Hepatocyte (in vitro differentiated cells): ENCODE results near the gene RUSF1.

Experiments
- EZH2 ChIP-seq: fragments of 200-600 bp; sonication (generic); IDR thresholded peaks from 2 replicates; pipeline ENCODE4 v1.6.1; 2016; ENCODE audit warnings: antibody characterized with exemption, mild to moderate bottlenecking, borderline replicate concordance
- TF ChIP-seq, protein P1 (sequence below): fragments of 200-600 bp; sonication (generic); IDR thresholded peaks from 2 replicates; pipeline ENCODE4 v1.5.1; 2016; ENCODE audit warnings: antibody characterized with exemption, mild to moderate bottlenecking; ENCODE audit not compliant: poor library complexity

DNA sequence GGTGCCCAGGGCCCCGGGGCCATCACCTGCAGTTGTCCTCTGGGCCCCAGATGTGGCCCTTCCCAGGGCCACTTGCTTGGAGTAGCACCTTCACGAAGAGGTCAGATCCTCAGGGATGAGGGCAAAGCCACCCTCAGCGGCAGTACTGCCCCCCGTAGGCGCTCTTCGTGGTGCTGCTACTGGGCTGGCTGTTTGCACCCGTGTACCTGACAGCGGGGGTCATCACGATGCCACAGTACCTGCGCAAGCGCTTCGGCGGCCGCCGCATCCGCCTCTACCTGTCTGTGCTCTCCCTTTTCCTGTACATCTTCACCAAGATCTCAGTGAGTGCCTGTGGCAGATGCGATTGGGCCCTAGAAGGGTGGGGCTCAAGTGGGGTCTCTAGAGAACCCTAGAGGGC, 22.6 kb downstream of the RUSF1 start:
- no peak for TF ChIP-seq EZH2
- TF ChIP-seq, protein P1, sequence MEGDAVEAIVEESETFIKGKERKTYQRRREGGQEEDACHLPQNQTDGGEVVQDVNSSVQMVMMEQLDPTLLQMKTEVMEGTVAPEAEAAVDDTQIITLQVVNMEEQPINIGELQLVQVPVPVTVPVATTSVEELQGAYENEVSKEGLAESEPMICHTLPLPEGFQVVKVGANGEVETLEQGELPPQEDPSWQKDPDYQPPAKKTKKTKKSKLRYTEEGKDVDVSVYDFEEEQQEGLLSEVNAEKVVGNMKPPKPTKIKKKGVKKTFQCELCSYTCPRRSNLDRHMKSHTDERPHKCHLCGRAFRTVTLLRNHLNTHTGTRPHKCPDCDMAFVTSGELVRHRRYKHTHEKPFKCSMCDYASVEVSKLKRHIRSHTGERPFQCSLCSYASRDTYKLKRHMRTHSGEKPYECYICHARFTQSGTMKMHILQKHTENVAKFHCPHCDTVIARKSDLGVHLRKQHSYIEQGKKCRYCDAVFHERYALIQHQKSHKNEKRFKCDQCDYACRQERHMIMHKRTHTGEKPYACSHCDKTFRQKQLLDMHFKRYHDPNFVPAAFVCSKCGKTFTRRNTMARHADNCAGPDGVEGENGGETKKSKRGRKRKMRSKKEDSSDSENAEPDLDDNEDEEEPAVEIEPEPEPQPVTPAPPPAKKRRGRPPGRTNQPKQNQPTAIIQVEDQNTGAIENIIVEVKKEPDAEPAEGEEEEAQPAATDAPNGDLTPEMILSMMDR = no peak
